Measurements from ENCODE around the gene RIPK4.

RIPK4 gene

GRCh38 chr21:41764558-41765419 is 2.1 kb downstream of the RIPK4 start:
- DNase-seq (ENCODE audit: extremely low read depth, low read depth): no peak
- no peak for TF ChIP-seq CTCF (IDR thresholded peaks at IDR 0.05; ENCODE audit: low read depth, low read length)

GRCh38 chr21:41763996-41764395 is 2.9 kb downstream of the RIPK4 start:
- TF ChIP-seq CTCF (IDR thresholded peaks at IDR 0.05; ENCODE audit: low read depth, low read length): no peak
- no peak for DNase-seq (ENCODE audit: extremely low read depth, low read depth)

GRCh38 chr21:41763398-41763931 is 3.4 kb downstream of the RIPK4 start:
- no peak for DNase-seq (ENCODE audit: extremely low read depth, low read depth)
- TF ChIP-seq CTCF (IDR thresholded peaks at IDR 0.05; ENCODE audit: low read depth, low read length): no peak

- TF ChIP-seq CTCF (IDR thresholded peaks at IDR 0.05; ENCODE audit: low read depth, low read length): no peak
- no peak for DNase-seq (ENCODE audit: extremely low read depth, low read depth)
Observed at GRCh38 chr21:41762753-41763152, 4.1 kb downstream of the RIPK4 start.

- no peak for TF ChIP-seq CTCF (IDR thresholded peaks at IDR 0.05; ENCODE audit: low read depth, low read length)
- DNase-seq (ENCODE audit: extremely low read depth, low read depth): no peak
Observed at GRCh38 chr21:41761934-41762635, 4.8 kb downstream of the RIPK4 start.

- no peak for DNase-seq (ENCODE audit: extremely low read depth, low read depth)
- TF ChIP-seq CTCF (IDR thresholded peaks at IDR 0.05; ENCODE audit: low read depth, low read length): no peak
Observed at GRCh38 chr21:41761211-41761933, 5.5 kb downstream of the RIPK4 start.

Data from AG09319 (cell line).